SW480 (cell line): ENCODE data around the gene TUBA8.
"Not testable (repeated sequence)": the region's sequence is repeated elsewhere in the genome, so short reads cannot be mapped to it uniquely, and the experiment has no call there.

Experiments used
- DNase-seq: peaks from one replicate; pipeline ENCODE4 v3.0.0-alpha.2; 2016; ENCODE audit warnings: low spot score

Gene TUBA8

DNA sequence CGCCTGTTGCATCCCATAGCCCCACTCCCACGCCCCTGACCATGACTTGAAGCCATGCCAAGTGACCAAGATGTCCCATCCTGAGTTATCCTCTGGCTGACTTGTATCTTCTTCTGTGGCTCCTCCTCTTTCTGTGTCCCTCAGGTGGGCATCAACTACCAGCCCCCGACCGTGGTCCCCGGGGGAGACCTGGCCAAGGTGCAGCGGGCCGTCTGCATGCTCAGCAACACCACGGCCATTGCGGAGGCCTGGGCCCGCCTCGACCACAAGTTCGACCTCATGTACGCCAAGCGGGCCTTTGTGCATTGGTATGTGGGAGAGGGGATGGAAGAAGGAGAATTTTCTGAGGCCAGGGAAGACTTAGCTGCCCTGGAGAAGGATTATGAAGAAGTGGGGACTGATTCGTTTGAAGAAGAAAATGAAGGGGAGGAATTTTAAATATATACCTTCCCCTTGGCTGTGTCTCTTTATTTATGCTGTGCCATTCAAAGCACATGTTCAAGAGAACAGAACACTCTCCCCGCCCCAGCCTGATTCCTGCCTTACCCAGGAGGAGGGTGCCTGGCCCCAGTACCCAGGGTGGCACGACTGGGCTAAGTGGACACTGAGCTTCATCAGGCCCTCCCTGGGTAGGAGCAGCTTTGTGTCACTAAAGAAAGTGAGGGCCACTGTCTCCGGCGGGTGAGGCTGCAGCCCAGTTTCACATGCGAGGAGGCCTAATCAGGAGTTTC, 20.3 kb downstream of the TUBA8 start:
- no peak for DNase-seq

DNA sequence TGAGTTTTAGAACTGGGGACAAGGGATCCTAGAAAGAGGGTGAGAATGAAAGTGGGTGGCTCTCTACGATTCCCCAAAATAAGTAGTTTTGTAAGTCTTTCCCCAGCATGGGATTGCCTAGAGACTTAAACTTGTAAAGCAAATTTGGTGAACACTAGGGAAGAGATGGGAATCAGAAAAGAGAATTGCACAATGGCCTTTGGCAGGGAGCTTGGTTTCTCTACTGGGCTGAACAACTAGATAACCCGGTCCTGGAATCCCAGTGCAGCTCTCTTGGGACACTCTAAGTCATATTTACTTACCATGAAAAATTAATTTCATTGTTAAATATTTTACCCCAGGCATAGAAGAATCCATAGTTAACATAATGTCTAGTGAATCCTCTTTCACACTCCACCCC, 22.8 kb downstream of the TUBA8 start:
- no peak for DNase-seq

DNA sequence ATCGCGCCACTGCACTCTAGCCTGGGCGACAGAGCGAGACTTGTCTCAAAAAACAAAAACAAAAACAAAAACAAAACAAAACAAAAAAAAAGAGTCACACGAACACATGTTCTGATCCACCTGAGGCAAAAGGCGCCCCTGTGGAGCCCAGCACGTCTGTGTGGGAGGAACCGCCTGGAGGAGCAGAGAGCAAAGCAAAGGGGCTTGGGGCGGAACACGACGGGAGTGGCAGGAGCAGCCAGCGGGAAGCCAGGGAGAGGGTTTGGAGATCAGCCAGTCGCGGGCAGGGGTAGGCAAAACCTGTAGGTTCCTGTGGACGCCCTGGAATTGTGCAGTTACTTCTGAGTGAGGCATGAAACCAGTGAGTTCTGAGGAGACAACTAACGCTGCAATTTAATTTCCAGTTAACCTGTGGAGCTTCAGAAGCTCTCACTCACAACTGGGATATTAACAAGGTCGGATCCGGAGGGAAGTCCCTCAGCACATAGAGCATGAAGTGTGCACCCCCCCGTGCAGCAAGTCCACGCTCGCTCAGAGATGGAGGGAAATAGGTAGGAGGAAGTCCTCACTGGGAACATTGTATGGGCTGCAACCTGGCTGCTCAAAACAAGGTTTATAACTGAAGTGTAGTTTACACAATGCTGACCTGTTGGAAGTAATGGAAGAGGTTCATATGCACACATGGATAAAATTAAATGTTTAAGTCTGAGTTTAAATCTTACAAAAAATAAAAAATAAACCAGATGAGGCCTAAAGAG, 26.1 kb downstream of the TUBA8 start:
- no peak for DNase-seq

GRCh38 chr22:18141004-18141403, 30.4 kb downstream of the TUBA8 start:
- DNase-seq: not testable (repeated sequence)

GRCh38 chr22:18144105-18144504, 33.5 kb downstream of the TUBA8 start:
- DNase-seq: no peak

DNA sequence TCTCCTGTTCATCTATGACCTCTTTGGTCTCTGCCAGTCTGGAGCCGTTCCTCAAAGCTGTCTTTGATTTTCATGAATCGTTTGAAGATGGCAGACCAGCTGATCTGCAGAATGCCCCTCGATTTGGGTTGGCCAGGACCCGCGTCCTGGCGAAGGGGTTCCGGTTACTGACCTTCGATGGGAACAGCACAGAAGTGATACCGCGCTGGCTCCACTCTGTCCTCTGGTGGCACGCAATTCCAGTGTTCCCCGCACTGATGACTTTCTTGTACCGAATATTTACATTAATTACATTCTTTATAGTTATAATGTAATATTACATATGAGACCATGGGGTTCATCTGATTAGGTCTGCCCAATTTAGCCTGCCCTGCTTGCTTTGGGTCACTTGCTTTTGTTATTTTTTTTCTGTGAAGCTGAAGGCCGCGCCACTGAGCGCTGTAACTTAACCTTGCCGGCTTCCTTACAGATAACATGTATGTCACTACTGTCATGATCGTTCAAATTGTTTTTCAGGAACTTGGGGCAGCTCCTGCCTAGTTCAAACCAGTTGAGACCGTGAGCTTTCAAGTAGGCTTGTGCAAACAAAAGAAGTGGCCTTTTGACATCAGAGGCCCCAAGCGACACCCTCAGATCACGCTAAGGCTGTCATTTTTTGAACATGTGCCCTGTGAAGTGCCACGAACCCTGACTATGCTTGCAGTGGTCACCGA, 35.2 kb downstream of the TUBA8 start:
- no peak for DNase-seq

DNA sequence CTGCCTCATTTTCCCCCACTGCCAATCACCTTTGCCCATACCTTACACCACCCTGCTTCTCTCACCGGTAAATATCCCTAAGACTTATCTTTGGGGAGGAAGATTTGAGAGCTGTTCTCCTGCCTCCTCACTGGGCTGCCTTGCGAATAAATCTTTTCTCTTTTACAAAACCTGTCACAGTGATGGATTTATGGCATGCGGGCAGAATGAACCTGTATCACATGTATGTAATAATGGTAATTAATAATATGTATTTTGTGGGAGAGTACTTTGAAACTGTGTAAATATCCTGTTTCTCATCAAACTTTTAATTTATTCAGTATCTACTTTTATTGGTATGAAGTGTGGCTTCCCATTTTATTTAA, 35.8 kb downstream of the TUBA8 start:
- DNase-seq: no peak

DNA sequence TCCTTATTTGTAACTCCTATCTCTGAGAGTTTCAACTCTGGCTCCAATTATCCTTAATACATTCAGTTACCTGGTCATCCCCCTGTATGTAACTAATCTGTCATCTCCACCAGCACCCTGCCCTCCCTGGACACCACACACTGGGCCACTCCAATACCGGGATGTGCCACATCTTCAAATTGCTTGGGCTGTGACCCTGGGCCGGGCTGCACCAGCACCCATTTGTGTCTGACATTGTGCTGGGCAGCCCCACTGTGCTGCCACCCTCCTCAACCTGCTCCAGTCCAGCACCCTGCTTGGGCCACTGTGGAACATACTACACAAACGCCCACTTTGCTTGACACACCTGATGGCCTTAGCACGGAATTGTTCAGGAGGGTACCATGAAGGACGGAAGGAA, 37.2 kb downstream of the TUBA8 start:
- no peak for DNase-seq

DNA sequence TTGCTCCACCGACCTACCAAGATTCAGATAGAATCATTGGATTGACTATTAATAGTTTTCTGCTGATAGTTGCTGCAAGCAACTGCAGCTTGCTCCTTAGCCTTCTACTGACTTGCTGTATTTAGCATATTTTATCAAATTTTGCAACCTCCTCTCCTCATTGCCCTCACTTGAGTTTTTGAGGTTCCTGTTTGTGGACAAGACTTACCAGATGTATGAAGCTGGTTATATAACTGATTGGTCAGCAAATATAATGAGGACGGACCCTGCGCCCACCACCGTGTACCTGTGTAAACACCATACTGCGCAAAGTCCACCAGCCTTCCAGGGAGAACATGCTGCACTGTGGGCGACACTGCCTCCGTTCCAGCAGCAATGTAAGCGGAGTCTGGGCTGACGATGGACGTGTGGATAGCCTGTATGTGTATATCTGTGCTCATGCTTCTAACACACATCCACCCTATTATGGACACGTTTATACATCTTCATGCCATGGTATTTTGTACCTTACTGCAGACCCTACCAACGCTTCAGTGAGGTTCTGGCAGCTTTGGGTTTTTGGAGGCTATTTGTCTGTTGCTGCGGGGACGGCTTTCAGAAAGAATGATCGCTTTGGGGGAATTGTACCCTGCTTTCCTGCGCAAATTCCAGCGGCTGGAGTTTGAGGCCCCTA, 37.8 kb downstream of the TUBA8 start:
- DNase-seq: no peak

DNA sequence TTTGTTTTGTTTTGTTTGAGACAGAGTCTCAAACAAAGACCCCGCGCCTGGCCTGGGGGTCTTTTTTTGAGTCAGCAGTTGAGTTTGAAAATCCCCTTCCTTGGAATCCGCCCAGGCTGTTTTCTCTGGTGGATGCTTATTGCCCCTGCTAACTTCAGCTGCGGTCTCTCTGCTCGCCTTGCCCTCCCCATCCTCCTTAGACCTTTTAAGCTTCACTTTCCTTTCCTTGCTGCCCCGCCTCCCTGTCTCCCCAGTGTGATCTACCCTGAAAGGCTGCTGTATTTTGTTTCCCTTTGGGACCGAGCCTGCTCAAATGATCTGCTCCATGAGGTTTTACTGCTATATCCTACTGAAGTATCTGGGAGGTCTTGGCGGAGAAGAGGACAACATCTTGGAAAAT, 41.9 kb downstream of the TUBA8 start:
- no peak for DNase-seq

- DNase-seq: no peak
Measured at GRCh38 chr22:18154821-18155390, 44.3 kb downstream of the TUBA8 start.

DNA sequence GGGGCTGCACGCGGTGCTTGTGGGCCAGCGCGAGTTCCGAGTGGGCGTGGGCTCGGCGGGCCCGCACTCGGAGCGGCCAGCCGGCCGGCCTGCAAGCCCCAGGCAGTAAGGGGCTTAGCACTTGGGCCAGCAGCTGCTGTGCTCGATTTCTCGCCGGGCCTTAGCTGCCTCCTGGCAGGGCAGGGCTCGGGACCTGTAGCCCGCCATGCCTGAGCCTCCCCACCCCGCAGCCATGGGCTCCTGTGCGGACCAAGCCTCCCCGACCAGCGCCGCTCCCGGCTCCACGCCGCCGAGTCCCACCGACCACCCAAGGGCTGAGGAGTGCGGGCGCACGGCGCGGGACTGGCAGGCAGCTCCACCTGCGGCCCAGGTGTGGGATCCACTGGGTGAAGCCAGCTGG, 44.9 kb downstream of the TUBA8 start:
- not testable (repeated sequence) for DNase-seq

DNA sequence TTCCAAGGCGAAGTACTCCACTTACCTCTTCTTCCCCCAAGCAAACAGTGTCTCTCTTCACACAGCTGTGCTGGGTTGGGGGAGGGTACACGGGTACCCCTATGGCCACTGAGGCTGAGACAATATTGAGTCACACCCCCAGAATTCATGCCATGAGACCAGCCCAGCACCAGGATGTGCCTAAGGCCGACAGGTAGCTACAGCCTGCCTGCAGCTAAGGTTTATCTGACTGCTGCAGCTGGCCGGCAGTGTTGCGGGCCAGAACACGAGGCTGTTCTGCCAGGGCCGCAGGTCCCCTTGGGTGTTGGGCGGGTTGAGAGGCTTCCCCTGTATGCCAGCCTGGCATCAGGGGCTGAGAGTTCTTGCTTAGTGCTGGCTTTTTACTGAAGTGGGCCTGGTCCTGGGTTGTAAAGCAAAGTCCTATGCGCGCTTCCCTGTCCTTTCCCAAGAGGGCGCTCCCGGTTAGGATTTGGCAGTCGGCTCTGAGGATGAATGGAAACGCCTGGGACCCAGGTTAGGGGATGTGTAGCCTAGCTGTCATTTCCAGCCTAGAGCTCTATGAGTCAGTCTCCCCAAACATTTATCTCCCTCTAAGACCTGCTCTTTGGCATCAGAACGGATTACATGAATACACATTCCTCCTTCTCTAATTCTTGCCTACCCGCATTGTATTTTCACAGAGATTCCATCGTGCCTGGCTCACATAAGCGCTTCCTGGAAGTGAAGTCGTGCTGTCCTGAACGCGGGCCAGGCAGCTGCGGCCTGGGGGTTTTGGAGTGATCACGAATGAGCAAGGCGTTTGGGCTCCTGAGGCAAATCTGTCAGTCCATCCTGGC, 46.5 kb downstream of the TUBA8 start:
- DNase-seq: peak; percentile 56

- DNase-seq: no peak
Measured at GRCh38 chr22:18157714-18158028, 47.1 kb downstream of the TUBA8 start.

DNA sequence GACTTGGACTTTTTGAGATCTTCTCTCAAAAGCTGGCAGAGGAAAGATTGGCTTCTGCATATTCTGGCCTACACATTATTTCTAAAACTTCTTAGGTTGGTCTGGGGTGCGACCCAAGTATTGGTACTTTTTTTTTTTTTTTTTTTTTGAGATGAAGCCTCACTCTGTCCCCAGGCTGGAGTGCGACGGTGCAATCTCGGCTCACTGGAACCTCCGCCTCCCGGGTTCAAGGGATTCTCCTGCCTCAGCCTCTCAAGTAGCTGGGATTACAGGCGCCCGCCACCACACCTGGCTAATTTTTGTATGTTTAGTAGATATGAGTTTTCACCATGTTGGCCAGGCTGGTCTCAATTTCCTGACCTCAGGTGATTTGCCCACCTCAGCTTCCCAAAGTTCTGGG, 50.0 kb downstream of the TUBA8 start:
- DNase-seq: not testable (repeated sequence)

GRCh38 chr22:18163843-18164242, 53.2 kb downstream of the TUBA8 start:
- DNase-seq: not testable (repeated sequence)

- not testable (repeated sequence) for DNase-seq
Measured at GRCh38 chr22:18164584-18164983, 54.0 kb downstream of the TUBA8 start.

GRCh38 chr22:18165356-18165755, 54.7 kb downstream of the TUBA8 start:
- not testable (repeated sequence) for DNase-seq

GRCh38 chr22:18170284-18170683, 59.7 kb downstream of the TUBA8 start:
- not testable (repeated sequence) for DNase-seq

- not testable (repeated sequence) for DNase-seq
Measured at GRCh38 chr22:18172203-18172602, 61.6 kb downstream of the TUBA8 start.

DNA sequence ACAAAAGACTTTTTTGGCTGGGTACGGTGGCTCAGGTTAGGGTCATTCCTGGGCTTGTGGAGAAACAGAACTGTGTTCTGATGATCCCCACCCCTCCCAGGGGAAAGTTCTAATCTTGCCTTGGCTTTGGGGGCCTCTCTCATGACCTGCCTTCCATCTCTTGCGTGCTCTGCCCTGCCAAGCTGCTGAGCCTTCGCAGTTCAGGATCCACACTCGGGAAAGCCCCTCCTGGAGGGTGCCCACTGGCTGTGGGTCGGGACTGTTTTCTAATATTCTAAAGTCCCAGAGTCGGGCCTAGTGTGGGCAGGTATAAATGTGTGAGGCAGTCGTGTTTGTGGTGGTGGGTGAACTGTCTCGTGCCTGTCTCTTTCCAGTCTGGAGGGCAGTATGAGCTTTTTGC, 62.2 kb downstream of the TUBA8 start:
- not testable (repeated sequence) for DNase-seq
